Stimulated activated CD8-positive, alpha-beta memory T cell treated with anti-CD3 and anti-CD28 coated beads, Interleukin-12 subunit alpha, Interleukin-12 subunit beta, amount 100 ng/mL, for 24 hours (primary cell): ENCODE results near the gene DISC1.
"Not testable (repeated sequence)": the region's sequence is repeated elsewhere in the genome, so short reads cannot be mapped to it uniquely, and the experiment has no call there.

Experiments used
- DNase-seq: peaks from one replicate; pipeline ENCODE4 v3.0.0-alpha.2; 2020; ENCODE audit errors: extremely low read depth

The DISC1 gene

DNA sequence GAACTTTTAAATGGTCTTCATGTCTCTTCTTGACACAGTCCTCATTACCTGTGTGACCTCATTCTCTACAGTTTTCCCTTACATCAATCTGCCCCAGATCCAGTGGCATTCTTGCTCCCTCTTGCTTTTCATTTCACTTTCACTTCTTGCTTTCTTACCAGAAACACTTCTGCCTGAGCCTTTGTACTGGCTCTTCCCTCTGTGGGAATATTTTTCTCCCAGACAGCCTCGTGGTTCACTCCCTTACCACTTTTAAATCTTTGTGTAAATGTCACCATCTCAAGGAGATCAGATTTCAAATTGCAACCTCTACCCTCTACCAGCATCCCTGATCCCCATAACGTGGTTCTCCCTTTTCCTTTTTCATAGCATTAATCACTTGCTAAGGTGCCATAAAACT, 73.2 kb downstream of the DISC1 start:
- no peak for DNase-seq

DNA sequence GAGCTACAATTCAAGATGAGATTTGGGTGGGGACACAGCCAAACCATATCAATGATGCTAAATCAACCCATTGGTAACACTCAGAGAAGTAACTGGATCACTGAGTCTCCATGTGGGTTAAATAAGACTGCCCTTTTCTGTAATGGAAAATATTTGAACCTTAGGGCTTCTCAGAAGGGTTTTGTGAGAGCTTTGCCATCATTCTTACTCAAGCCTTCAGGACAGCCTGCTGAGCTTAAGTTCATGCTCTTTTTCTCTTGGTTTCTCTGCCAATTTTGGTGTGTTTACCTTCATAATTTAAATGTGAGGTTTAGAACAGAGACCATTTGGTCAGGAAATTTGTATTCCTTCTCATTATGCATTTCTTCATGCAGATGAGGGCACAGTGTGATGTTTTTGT, 74.7 kb downstream of the DISC1 start:
- DNase-seq = no peak

DNA sequence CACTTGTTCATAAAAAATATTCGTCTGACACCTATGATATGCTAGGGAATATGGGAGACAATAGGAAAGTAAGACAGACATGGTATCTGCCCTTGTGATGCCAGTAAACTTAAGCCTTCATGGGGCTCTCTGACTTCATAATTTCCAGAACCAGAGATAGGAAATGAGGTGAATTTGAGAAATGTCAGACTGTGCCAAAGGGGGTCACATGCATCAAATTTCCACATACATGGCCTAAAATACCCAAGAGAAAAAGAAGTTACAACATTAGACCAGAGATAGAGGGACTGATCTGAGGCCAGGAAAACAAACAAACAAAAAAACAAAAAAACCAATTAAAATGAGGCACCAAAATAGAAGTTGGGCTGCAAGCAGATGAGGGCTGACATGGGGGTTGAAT, 75.7 kb downstream of the DISC1 start:
- no peak for DNase-seq

DNA sequence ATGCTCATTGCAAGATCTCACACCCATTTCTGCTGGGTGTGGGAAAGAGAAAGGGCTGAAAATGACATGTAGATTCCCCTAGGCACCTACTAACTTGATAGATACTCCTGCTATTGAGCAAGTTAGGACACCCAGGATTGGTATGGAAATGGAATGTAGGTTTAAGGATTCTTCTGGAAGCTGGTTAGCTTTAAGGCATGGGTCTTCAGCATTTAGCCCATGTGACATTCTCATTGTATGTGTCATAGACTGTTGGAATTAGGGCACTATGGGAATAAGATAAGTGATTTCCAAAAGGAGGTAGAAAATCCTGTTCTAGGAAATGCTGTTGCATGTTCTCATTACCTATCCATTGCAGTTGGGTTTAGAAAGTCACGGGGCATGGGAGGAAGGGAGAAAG, 76.2 kb downstream of the DISC1 start:
- no peak for DNase-seq

DNA sequence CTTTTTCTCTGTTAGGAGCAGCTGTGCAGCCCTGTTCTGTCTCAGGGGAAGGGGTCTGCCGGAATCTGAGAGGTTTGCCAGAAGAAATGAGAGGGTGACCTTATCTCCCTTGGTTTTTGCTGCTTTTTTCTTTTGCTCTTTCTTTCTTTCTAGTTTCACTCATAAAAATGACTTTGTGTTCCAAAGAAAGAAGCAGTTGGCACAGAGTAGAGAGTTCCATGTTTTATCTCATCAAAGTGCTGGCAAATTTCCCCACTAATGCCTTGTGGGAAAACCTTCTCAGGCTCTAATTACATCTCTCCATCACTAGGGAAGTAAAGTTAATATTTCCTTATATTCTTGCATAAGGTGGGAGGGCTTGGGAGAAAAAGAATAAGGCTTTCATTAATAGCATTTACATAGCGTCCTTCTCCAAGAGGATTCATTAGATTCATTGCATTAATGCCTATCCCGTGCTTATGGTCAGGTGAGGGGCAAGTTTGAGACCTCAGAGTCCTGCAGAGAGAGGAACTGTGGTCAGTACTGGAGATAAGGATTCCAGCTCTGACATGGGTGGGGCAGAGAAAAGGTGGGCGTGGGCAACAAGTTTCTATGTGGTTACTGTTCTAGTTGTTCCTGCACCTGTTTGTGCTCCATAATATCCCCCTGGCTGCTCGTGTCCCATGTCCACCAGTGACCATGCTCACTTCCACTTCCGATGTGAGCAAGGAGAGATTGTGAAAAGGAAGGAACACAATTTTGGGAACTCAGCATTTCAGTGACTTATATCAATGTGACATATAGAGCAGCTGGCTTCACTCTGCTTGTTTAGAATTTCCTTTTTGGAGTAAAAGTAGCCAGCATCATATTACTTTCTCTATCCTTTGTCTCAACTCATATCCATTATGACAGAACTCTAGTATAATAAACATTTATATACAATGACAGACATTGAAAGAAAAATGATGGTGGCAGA, 79.5 kb downstream of the DISC1 start:
- DNase-seq = no peak

DNA sequence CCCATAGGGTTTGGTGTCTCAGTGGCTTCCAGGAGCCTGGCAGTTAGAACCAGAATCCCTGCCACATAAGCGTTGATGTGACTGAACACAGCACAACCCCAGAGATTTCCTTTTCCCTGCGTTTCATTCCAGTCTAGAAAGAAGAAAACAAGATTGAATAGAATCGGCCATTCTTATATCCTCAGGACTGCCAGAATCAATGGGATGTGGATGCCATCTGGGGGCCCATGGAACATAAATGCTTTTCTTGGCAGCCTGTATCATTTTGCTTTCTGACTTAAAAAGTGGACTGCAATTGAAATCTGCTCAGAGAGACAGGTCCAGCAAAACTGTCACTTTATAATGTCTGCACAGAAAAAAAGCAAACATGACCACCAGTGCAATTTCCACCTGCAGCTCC, 80.3 kb downstream of the DISC1 start:
- no peak for DNase-seq

DNA sequence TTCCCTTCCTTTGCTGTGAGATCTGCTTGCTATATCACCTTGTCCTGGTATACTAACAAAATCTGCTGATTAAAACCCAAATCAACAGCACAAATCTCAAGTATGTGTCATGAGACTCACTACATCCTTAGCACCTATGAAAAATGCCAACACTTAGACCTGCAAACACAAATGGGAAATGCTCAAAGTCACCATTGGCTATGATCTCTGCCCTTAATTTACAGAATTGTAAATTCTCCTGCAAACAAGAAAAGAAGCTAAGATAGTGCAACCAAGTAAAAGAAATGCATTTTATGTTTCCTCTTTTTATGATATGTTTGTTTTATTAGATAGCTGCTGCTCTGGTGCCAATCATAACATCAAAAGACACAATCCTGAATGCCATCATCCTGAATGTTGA, 80.8 kb downstream of the DISC1 start:
- DNase-seq = no peak

DNA sequence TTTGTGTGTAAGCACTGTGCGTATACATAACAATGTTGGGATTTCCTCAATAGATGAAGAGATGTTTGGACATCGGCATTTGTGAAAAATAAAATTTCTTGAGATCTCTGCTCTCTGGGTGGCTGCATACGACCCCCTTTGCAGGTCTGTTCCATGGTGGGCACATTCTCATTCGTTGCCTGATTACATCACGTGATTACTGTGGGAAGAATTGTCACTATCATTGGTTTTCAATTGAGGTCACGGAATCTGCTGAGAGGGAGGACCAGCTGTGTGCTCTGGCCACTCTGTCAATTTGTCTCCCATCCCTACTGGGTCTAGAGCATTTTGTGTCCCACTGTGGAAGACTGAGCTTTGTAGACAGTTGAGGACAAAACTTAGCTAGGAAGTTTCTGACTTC, 81.8 kb downstream of the DISC1 start:
- no peak for DNase-seq

DNA sequence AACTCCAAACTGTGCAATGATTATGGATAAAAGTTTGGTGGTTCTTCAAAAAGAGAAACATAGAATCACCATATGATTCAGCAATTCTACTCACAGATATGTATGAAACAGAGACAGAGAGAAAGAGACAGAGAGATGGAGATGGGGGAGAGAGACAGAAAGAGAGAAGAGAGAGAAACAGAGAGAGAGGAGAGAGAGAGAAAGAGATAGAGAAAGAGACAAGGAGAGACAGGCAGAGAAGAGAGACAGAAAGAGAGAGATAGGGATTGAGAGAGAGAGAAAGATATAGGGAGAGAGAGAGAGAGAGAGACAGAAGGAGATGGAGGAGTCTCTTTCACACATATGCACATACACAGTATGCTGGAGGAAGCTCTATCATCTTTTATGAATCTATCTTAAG, 87.8 kb downstream of the DISC1 start:
- DNase-seq = no peak

DNA sequence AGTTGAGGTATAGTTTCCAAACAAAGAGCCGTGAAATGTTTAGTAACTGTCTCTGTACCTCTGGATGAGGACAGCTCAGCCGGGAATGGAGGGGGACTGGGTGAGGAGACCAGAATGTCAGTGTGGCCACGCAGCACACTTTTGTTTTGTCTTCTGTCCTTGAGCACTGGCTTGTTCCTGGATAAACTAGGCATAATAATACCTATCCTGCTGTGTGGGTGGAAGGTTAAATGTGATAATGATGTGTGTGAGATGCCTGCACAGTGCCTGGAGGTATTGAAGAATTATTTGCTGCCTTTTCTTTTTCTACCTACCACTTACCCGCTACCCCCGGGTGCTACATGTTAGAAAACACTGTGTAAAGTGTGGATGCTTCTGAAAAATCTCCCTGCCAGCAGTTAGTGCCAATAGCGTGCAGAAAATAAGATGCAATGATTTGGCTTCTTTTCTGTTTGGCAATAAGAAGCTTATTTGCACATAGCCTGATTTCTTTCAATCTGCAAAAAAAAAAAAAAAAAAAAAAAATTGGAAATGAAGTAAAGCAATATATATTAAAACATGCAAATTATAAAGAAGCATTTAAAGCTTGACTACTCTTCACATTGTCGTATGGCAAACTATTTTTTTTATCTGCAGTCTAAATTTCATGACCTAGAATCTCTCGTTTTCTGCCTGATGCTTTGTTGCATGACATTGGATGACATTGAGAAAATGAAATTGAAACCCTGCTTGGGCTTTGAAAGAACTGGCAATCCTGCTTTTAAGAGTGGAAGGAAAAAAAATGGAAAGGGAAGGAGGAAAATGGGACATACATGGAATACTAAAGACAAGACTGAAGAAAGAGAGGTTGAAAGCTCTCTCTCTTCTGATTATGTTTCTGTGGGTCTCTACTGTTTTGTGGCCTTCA, 89.5 kb downstream of the DISC1 start:
- no peak for DNase-seq

DNA sequence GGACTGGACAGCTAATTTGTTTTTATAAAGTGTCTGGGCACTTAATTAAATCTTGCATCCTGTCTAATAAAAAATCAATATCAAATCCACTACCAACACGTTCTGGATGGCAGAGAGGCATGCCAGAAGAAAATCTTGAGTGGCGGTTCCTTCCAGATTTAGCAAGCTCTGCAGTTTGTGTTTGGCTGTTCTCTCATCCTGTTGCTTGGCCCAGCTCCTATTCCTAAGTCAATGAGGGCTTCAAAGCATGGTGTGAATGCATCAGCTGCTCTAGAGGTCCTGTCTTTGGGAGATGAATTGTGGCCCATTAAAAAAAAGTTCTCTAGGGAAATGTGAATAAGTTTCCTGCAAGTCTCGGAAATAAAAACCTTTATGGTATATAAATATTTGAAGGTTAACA, 90.3 kb downstream of the DISC1 start:
- no peak for DNase-seq

DNA sequence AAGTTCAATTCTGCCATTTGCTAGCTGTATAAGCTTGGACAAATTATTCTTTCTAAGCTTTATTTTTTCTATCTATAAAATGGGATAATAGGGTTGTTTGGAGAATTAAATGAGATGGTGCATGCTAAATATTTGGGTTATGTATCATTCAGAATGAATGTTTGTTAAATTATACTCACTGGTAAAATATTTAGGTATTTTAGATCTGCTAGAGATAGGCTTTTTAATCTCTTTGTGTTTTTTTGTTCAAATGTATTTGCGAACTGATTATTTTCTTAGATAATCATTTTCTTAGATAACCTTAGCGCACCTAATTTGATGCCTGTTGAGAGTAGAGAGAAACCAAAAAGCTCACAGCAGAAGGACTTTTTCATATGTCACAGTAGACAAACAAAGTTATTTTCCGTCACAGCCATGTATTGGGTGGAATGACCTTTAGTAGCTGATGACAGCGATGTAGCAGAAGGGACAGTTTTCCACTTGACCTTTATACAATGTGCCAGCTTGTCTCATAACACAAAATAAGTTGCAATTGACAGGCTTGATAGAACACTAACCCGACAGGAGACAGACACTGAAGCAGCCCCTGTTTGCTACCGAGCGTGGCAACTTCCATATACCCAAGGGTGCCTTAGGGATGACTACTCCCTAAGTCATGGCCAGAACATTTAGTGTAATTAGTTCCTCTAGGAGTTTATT, 93.0 kb downstream of the DISC1 start:
- no peak for DNase-seq

DNA sequence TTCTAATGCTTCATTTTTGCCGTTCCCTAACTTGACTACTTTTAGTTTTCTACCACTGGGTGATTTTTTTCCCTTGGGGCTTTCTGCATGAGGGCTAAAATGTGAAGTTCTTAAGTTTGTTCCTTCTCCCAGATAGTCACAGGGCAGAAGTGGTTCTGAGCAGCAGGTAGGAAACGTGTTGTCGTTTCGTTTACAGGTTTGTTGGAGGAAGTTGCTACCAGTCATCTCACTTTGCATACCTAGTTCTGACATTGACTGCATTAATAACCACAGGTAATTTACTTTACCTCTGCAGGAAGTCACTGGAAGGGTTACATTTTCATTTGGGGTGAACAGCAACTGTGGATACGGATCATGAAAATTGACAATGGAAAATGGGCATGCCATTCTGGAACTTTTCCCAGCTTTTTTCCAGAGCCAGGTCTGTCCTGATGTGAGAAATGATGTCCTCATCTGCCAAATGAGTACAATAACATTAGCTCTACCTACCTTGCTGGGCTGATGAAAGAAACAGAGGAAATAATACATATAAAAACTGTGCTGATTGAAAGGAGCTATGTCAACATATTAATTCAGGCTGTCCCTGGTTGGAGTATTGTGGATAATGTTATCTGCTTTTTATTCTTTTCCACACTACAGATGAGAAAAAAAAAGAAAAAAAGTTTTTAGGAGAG, 94.2 kb downstream of the DISC1 start:
- no peak for DNase-seq

DNA sequence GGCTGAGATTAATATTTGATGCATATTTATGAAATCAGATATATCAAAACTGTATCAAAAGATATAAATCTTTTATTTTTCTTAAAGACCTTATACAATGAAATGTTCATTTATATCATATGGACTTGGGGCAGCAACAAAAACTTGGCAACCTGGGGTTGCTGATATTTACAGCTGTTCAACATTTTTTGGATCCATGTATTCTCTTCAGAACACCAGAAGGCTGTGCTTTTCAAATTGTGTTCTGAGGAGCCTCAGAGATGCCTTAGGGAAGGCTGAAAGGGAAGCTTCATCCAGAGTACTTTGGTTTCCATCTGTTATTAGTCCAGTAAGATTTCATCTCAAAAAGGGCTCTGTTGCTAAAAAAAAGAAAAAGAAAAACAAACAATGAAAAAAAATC, 94.8 kb downstream of the DISC1 start:
- no peak for DNase-seq

DNA sequence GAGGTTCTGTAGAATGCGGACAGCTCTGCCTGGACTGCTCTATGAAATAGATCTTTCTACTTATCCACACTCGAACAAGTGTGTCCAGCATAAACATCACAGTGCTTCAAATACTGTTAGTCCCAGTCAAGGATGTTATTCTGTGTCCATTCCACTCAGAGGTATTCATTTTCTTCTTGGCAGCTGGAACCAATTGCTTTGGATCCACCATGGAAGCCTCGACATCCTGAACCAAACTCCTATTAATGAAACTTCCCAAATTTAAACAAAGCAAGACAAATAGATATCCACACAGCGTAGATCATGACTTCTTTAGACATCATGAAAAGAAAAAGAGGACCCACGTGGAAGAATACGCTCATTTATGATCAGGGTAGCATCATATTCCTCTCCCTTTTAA, 95.8 kb downstream of the DISC1 start:
- DNase-seq = no peak

DNA sequence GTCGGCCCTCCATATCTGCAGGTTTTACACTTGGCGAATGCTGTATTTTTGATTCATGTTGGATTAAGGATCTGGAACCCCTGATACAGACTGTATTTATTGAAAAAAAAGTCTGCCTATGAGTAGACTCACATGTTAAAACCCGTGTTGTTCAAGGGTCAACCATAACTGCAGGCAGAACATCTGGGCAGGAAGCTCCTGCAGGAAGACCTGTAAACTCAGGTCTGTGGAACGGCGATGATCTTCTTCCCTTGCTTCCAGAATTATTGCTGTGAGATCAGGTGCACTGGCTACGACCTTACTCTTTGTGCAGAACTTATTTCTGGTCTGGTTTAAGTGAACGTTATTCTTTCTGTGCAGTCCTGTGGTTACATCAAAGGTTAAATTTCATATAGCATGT, 96.6 kb downstream of the DISC1 start:
- DNase-seq = no peak

DNA sequence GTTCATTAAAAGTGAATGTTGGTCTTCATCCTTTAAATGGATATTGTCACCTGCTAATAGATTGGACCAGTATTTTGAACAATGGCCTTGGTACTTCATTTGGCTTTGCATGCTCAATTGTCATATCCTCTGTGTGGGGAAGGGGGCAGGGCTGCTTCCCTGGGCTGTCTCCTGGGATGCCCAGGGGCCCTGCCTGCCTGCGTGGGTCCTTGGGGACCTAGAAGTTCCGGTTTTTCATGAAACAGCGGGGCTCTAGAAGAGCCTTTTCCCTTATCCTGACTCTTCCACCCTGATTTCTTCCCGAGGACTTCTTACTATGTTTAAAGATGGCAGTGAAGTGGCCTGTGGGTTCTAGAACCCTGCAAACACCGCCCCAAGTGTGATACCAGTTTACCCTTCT, 97.5 kb downstream of the DISC1 start:
- DNase-seq = no peak

DNA sequence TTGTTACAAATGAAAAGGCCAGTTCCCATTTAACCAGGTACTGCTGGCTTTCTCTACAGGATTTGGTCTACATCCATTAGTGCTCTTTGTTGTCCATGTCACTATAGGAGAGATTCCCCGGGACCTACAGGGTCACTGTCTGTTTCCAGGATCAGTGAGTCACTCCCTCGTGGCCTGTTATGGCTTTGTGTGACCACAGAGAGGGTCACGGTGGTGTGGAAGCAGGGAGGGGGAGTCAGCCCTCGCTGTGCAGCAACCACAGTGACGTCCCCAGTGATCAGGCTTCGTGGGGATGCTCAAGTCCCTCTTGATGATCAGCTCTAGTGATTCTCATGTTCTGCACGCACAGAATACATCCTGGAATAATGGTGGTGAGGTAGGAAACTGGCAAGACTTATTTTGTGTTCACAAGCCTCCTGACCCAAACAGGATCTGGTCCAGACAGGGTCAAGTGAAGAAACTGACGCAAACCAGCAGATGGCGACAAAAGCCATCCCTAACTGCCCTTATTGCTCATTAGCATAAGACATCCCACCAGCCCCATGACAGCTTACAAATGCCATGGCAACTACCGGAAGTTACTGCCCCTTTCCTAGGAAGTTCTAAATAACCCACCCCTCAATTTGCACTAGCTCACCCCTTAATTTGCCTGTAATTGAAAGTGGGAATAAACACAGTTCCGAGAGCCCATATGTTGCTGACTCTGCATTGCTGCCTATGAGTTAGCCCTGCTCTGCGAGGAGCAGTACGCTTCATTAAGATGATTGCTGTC, 98.5 kb downstream of the DISC1 start:
- no peak for DNase-seq

DNA sequence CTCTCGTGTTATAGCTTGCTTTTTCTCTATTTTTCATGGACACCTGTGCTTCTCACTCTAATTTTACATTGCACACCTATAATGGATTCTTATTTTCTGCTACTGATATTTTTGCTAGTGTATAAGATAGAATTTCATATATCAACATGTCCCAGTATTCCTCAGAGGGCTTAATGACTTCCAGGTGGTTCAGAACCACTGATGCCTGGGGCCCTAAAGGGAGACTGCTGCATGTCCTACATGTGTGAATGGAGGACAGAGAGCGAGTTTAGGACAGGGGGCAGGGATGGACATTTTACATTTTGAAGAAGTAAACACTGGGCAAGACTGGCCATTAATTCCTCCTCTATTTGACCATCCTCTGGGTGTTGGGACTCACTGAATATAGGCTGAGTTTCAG, 100.6 kb downstream of the DISC1 start:
- DNase-seq = no peak

DNA sequence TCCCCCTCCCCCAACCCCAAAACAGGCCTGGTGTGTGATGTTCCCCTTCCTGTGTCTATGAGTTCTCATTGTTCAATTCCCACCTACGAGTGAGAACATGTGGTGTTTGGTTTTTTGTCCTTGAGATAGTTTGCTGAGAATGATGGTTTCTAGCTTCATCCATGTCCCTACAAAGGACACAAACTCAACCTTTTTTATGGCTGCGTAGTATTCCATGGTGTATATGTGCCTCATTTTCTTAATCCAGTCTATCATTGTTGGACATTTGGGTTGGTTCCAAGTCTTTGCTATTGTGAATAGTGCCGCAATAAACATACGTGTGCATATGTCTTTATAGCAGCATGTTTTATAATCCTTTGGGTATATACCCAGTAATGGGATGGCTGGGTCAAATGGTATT, 102.4 kb downstream of the DISC1 start:
- not testable (repeated sequence) for DNase-seq

DNA sequence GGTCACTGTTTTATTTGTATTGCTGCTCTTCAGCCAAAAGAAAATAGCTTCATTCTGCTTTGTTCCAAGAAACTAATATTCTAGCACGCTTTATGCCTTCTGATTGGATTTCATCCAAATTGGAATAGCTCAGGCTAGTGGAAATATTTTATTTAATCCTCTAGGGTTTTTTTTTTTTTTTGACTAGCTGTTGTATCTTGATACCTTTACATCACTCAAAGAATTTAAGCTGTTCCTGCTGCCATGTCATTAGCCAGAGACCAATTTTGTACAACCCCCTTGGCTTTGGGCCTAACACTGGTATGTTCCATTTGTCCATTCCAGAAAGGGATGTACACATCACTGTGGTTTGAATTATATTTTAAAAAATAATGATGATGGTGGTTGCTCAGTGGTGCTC, 103.0 kb downstream of the DISC1 start:
- no peak for DNase-seq
